ENCODE results near the gene TCF4. TPM values are rescaled to one million over a fixed set of nuclear protein-coding genes. Genes with fewer than 3 reads are reported as not detected.

The TCF4 gene
- total and polyA plus RNA-seq, 2 donors (not counting 3 experiments of a cell fraction or from before 2014, with no cell fraction given) = 183 to 390 TPM

DNA sequence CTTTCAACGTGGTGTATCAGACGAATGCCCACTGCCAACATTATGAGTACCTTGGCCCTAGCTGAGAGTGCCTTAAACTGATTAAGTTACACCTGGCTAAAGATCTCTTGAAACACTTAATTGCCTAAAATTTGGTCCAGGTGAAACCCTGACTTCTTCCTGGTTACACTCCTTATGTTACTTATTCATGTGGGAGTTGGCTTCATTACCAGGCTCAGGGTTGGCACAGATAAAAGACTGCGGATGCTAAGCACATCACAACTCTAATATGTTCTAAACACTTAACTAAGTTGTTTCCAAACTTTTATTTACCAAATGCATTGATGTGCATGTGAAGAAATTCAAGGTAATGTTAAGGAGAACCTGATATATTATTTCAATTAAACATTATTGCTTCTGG, 298.9 kb downstream of the TCF4 start:
- Histone ChIP-seq H3K4me3 (replicated peaks in 1 of 3; ENCODE audit: insufficient read depth in 1 of 3, low read depth in 1 of 3, low read length in 3 of 3) (no peak overlapping the region), H3K27ac (ENCODE audit: insufficient read depth, low read depth, low read length) (no peak overlapping the region), H3K9ac (replicated peaks; ENCODE audit: extremely low read depth, insufficient read depth, low read length) (no peak overlapping the region), H3K36me3 (ENCODE audit: control insufficient read depth in 2 of 2, extremely low read depth in 1 of 2, insufficient read depth in 2 of 2, low read length in 2 of 2) (no peaks in the 10 kb centered on the region), H3K4me1 (ENCODE audit: control insufficient read depth, extremely low read depth, insufficient read depth, low read length) (peaks cover 13% of the 10 kb centered on the region), H3K9me3 (replicated peaks; ENCODE audit: control insufficient read depth, insufficient read depth, low read length) (no peaks in the 10 kb centered on the region), H3K4me2 (ENCODE audit: insufficient read depth, low read length) (no peak overlapping the region), H4K20me1 (replicated peaks; ENCODE audit: control insufficient read depth, extremely low read depth, insufficient read depth, low read length) (peaks cover 33% of the 10 kb centered on the region), H3K9me1 (replicated peaks; ENCODE audit: control insufficient read depth, extremely low read depth, insufficient read depth, low read length) (no peaks in the 10 kb centered on the region), H2AFZ (ENCODE audit: low read depth, low read length) (no peak overlapping the region), H3K27me3 (ENCODE audit: control insufficient read depth in 2 of 2, insufficient read depth in 2 of 2, low read length in 2 of 2) (no peaks in the 10 kb centered on the region), H3K79me2 (ENCODE audit: control insufficient read depth, insufficient read depth, low read length) (peaks cover 61% of the 10 kb centered on the region)
- BruUV-seq (replicated peaks) = no TSS peak
- FAIRE-seq (no peak), DNase-seq (ENCODE audit: low read depth, low spot score) (no peak)
- intact Hi-C loops (cut with micrococcal nuclease) (no loop called here), dilution Hi-C loops (cut with MboI; ENCODE audit: extremely low pct_ligation_motif_present, low sequenced_read_pairs) (no loop called here)
- ChIA-PET CTCF (interaction anchor here (1.2 kb wide), 1 partner anchor 95 kb away, joined by 3 read pairs; no protein-coding TSS in a partner anchor), POLR2A (no interaction called here)
- no peak for TF ChIP-seq JUN (IDR thresholded peaks at IDR 0.05; ENCODE audit: borderline replicate concordance, insufficient read depth, insufficient read length, low read depth)
- TF ChIP-seq GATA2 (IDR thresholded peaks at IDR 0.05; ENCODE audit: insufficient read depth, insufficient read length, low read depth, low read length) = no peak
- no peak for TF ChIP-seq EZH2 (IDR thresholded peaks at IDR 0.05; ENCODE audit: borderline replicate concordance, low read depth, low read length, severe bottlenecking)
- TF ChIP-seq, protein P1, sequence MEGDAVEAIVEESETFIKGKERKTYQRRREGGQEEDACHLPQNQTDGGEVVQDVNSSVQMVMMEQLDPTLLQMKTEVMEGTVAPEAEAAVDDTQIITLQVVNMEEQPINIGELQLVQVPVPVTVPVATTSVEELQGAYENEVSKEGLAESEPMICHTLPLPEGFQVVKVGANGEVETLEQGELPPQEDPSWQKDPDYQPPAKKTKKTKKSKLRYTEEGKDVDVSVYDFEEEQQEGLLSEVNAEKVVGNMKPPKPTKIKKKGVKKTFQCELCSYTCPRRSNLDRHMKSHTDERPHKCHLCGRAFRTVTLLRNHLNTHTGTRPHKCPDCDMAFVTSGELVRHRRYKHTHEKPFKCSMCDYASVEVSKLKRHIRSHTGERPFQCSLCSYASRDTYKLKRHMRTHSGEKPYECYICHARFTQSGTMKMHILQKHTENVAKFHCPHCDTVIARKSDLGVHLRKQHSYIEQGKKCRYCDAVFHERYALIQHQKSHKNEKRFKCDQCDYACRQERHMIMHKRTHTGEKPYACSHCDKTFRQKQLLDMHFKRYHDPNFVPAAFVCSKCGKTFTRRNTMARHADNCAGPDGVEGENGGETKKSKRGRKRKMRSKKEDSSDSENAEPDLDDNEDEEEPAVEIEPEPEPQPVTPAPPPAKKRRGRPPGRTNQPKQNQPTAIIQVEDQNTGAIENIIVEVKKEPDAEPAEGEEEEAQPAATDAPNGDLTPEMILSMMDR (IDR thresholded peaks at IDR 0.05; ENCODE audit: extremely low read depth in 1 of 2, insufficient read depth in 1 of 2, low read depth in 1 of 2, low read length in 2 of 2) = no peak
- no peak for TF ChIP-seq POLR2A (IDR thresholded peaks at IDR 0.05; ENCODE audit: low read depth, low read length)
- no peak for TF ChIP-seq POLR2AphosphoS5 (IDR thresholded peaks at IDR 0.05; ENCODE audit: insufficient read depth, low read depth, low read length)
- TF ChIP-seq FOS (IDR thresholded peaks at IDR 0.05; ENCODE audit: borderline replicate concordance, insufficient read depth, low read length) = no peak
- no peak for TF ChIP-seq MYC (IDR thresholded peaks at IDR 0.05; ENCODE audit: low read depth, low read length)
- TF ChIP-seq, protein P2, sequence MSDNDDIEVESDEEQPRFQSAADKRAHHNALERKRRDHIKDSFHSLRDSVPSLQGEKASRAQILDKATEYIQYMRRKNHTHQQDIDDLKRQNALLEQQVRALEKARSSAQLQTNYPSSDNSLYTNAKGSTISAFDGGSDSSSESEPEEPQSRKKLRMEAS (IDR thresholded peaks at IDR 0.05; ENCODE audit: insufficient read depth, insufficient read length) = no peak
